ENCODE data around the gene POLE2. TPM values are rescaled to one million over a fixed set of nuclear protein-coding genes. Genes with fewer than 3 reads are reported as not detected.

Gene POLE2
- total RNA-seq, 1 donor from 2014 or later: 1.8 TPM

DNA sequence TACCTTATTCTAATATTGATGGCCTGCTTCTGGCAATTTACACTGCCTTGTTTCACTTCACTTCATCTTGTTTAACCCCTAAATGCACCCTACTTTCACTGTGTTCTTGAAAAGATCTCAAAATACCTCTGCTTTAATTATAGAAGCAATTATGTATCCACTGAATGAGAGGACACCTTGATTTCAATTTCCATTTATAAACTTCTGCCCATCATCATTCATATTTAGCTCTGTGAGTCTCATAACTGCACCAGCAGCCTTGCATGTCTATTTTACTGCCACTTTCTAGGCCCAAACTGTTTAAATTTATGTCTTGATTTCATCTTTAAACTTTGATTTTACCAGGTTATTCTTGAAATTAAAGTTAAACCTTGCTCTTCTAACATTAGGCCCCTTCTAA is 45.9 kb downstream of the POLE2 start:
- Histone ChIP-seq H3K36me3 (ENCODE audit: control insufficient read depth, insufficient read depth, low read length) (peaks cover 2% of the 10 kb centered on the region), H3K4me3 (ENCODE audit: low read depth, low read length) (no peak overlapping the region), H3K27me3 (ENCODE audit: control insufficient read depth, insufficient read depth, low read length) (no peaks in the 10 kb centered on the region)
- no peak for TF ChIP-seq CTCF (IDR thresholded peaks at IDR 0.05; ENCODE audit: insufficient read depth, low read length, severe bottlenecking)
- FAIRE-seq (no peak), DNase-seq (ENCODE audit: low read depth) (no peak)

DNA sequence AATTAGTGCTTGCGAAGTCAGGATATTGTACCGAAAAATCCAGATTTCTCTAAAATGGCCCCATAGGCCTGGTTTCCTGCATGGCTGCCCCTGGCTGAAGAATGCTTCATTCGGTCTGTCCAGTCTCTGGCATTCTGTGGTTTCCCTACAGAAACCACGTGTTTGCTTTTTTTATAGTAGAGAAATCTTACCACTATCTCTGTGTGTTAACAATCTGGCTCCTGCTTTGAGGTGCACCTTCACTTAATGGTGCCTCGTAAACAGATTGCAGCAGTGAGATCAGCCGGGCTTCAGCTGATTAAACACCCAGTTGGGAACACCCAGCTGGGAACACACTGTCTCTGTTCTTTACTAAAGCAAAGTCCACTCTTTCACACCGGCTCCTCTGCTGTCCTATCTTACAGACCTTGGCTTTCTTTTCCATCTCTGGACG is 46.3 kb downstream of the POLE2 start:
- DNase-seq (ENCODE audit: low read depth) (no peak), FAIRE-seq (no peak)
- H3K4me3 ChIP-seq (ENCODE audit: low read depth, low read length): no peak overlapping the region
- no peak for TF ChIP-seq CTCF (IDR thresholded peaks at IDR 0.05; ENCODE audit: insufficient read depth, low read length, severe bottlenecking)
- no peaks in the 10 kb centered on the region for H3K27me3 ChIP-seq (ENCODE audit: control insufficient read depth, insufficient read depth, low read length)
- peaks cover 2% of the 10 kb centered on the region for H3K36me3 ChIP-seq (ENCODE audit: control insufficient read depth, insufficient read depth, low read length)

GRCh38 chr14:49640540-49641417 is 47.2 kb downstream of the POLE2 start:
- Histone ChIP-seq H3K27me3 (ENCODE audit: control insufficient read depth, insufficient read depth, low read length) (no peaks in the 10 kb centered on the region), H3K4me3 (ENCODE audit: low read depth, low read length) (no peak overlapping the region), H3K36me3 (ENCODE audit: control insufficient read depth, insufficient read depth, low read length) (peaks cover 2% of the 10 kb centered on the region)
- FAIRE-seq (no peak), DNase-seq (ENCODE audit: low read depth) (no peak)
- TF ChIP-seq CTCF (IDR thresholded peaks at IDR 0.05; ENCODE audit: insufficient read depth, low read length, severe bottlenecking): no peak

GRCh38 chr14:49637534-49638078 is 50.4 kb downstream of the POLE2 start:
- peaks cover 2% of the 10 kb centered on the region for H3K36me3 ChIP-seq (ENCODE audit: control insufficient read depth, insufficient read depth, low read length)
- no peaks in the 10 kb centered on the region for H3K27me3 ChIP-seq (ENCODE audit: control insufficient read depth, insufficient read depth, low read length)
- FAIRE-seq: no peak
- peak; percentile 35 for DNase-seq (ENCODE audit: low read depth)
- H3K4me3 ChIP-seq (ENCODE audit: low read depth, low read length): no peak overlapping the region
- TF ChIP-seq CTCF (IDR thresholded peaks at IDR 0.05; ENCODE audit: insufficient read depth, low read length, severe bottlenecking): no peak

DNA sequence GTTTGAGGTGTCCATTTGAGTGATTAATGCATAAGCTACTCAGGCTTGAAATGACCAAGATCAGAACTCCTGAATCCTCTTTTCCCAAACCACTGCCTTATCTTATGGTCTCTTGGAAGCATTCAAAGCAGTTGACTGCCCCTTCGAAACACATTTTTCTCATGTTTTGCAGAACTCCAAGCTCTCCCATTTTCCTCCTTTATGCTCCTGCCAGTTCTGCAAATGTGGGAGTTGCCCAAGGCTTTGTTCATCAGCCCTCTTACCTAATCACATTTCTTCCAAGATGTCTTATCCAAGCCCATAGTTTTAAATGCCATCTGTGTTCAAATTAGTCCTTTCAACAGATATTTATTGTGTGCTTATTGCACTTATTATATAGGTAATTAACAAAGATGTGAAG is 51.1 kb downstream of the POLE2 start:
- H3K27me3 ChIP-seq (ENCODE audit: control insufficient read depth, insufficient read depth, low read length): no peaks in the 10 kb centered on the region
- FAIRE-seq (no peak), DNase-seq (ENCODE audit: low read depth) (no peak)
- no peak overlapping the region for H3K4me3 ChIP-seq (ENCODE audit: low read depth, low read length)
- peaks cover 2% of the 10 kb centered on the region for H3K36me3 ChIP-seq (ENCODE audit: control insufficient read depth, insufficient read depth, low read length)
- no peak for TF ChIP-seq CTCF (IDR thresholded peaks at IDR 0.05; ENCODE audit: insufficient read depth, low read length, severe bottlenecking)

Measured in bronchial epithelial cell (primary cell).